ENCODE data around the gene CAPS. TPM values are rescaled to one million over a fixed set of nuclear protein-coding genes. Genes with fewer than 3 reads are reported as not detected.

CAPS gene
- total RNA-seq, 1 experiment from 2014 or later = 0.92 TPM

GRCh38 chr19:5877427-5877826 is 36.6 kb upstream of the CAPS start:
- no peak for DNase-seq (ENCODE audit: low spot score)
- H3K4me1 ChIP-seq (ENCODE audit: insufficient read depth, low read length, poor library complexity, severe bottlenecking) = no peaks in the 10 kb centered on the region
- H3K36me3 ChIP-seq (ENCODE audit: insufficient read depth, low read length, poor library complexity, severe bottlenecking) = no peaks in the 10 kb centered on the region
- H3K27ac ChIP-seq (ENCODE audit: low read depth, low read length, poor library complexity, severe bottlenecking) = no peak overlapping the region
- intact Hi-C loops (cut with micrococcal nuclease; ENCODE audit: unreplicated experiment) = no loop called here
- CTCF ChIA-PET = no interaction called here
- H3K4me3 ChIP-seq (ENCODE audit: low read depth, low read length, poor library complexity, severe bottlenecking) = no peak overlapping the region
- POLR2A ChIA-PET (ENCODE audit: low non-redundant PET) = no interaction called here
- TF ChIP-seq EZH2 (IDR thresholded peaks at IDR 0.05; ENCODE audit: borderline replicate concordance, low read depth, low read length, poor library complexity, severe bottlenecking) (no peak), CTCF (conservative IDR thresholded peaks at IDR 0.05; ENCODE audit: low read depth, low read length) (no peak)
- H3K9me3 ChIP-seq (ENCODE audit: low read depth, low read length, poor library complexity, severe bottlenecking) = no peaks in the 10 kb centered on the region
- BruUV-seq (replicated peaks) = no TSS peak
- peaks cover 8% of the 10 kb centered on the region for H3K27me3 ChIP-seq (replicated peaks; ENCODE audit: insufficient read depth, low read depth, low read length, poor library complexity)

DNA sequence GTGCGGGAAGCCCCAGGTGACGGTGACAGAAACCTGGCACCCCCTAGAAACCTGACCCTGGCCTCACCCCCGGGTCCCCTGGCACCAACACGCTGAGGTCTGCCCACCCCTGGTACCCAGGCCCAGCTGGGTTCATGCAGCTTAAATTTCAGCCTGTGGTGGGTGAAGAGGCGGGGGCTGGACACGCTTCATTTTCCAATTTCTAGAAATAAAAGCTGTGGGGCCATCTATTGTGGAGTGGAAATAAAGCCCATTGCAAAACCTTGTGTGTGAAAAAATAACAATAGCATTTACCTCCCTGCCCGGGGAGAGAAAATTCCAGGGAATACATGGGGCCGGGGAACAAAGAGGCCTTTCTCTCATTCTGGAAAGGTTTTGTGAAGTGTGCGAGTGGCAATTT is 36.2 kb upstream of the CAPS start:
- TF ChIP-seq EZH2 (IDR thresholded peaks at IDR 0.05; ENCODE audit: borderline replicate concordance, low read depth, low read length, poor library complexity, severe bottlenecking) (no peak), CTCF (conservative IDR thresholded peaks at IDR 0.05; ENCODE audit: low read depth, low read length) (no peak)
- Histone ChIP-seq H3K9me3 (ENCODE audit: low read depth, low read length, poor library complexity, severe bottlenecking) (no peaks in the 10 kb centered on the region), H3K27me3 (replicated peaks; ENCODE audit: insufficient read depth, low read depth, low read length, poor library complexity) (peaks cover 8% of the 10 kb centered on the region), H3K4me1 (ENCODE audit: insufficient read depth, low read length, poor library complexity, severe bottlenecking) (no peaks in the 10 kb centered on the region), H3K27ac (ENCODE audit: low read depth, low read length, poor library complexity, severe bottlenecking) (no peak overlapping the region), H3K4me3 (ENCODE audit: low read depth, low read length, poor library complexity, severe bottlenecking) (no peak overlapping the region), H3K36me3 (ENCODE audit: insufficient read depth, low read length, poor library complexity, severe bottlenecking) (no peaks in the 10 kb centered on the region)
- intact Hi-C loops (cut with micrococcal nuclease; ENCODE audit: unreplicated experiment) = no loop called here
- CTCF ChIA-PET = no interaction called here
- POLR2A ChIA-PET (ENCODE audit: low non-redundant PET) = no interaction called here
- no TSS peak for BruUV-seq (replicated peaks)
- DNase-seq (ENCODE audit: low spot score) = no peak

GRCh38 chr19:5880196-5880595 is 33.9 kb upstream of the CAPS start:
- CTCF ChIA-PET = no interaction called here
- H3K27ac ChIP-seq (ENCODE audit: low read depth, low read length, poor library complexity, severe bottlenecking) = no peak overlapping the region
- H3K4me1 ChIP-seq (ENCODE audit: insufficient read depth, low read length, poor library complexity, severe bottlenecking) = no peaks in the 10 kb centered on the region
- peaks cover 8% of the 10 kb centered on the region for H3K27me3 ChIP-seq (replicated peaks; ENCODE audit: insufficient read depth, low read depth, low read length, poor library complexity)
- H3K36me3 ChIP-seq (ENCODE audit: insufficient read depth, low read length, poor library complexity, severe bottlenecking) = no peaks in the 10 kb centered on the region
- no peak for DNase-seq (ENCODE audit: low spot score)
- no peaks in the 10 kb centered on the region for H3K9me3 ChIP-seq (ENCODE audit: low read depth, low read length, poor library complexity, severe bottlenecking)
- H3K4me3 ChIP-seq (ENCODE audit: low read depth, low read length, poor library complexity, severe bottlenecking) = no peak overlapping the region
- TF ChIP-seq CTCF (conservative IDR thresholded peaks at IDR 0.05; ENCODE audit: low read depth, low read length) (no peak), EZH2 (IDR thresholded peaks at IDR 0.05; ENCODE audit: borderline replicate concordance, low read depth, low read length, poor library complexity, severe bottlenecking) (no peak)
- intact Hi-C loops (cut with micrococcal nuclease; ENCODE audit: unreplicated experiment) = no loop called here
- BruUV-seq (replicated peaks) = no TSS peak
- POLR2A ChIA-PET (ENCODE audit: low non-redundant PET) = no interaction called here
